IMR-90 (cell line): Measurements from ENCODE around the gene SRGAP3.

Source experiments
- CEBPB ChIP-seq: IDR thresholded peaks from 2 replicates; pipeline ENCODE4 v1.6.1; 2012; ENCODE audit warnings: low read depth, low read length, improper control_type of control experiment
- ELK1 ChIP-seq: fragments of 150-350 bp; IDR thresholded peaks from 2 replicates; pipeline ENCODE4 v1.6.1; 2016; ENCODE audit warnings: low read depth, mild to moderate bottlenecking, low read length, moderate library complexity, borderline replicate concordance
- FOS ChIP-seq: fragments of 150-350 bp; IDR thresholded peaks from 2 replicates; pipeline ENCODE4 v1.6.1; 2016; ENCODE audit warnings: low read depth, low read length
- MAFK ChIP-seq: IDR thresholded peaks from 2 replicates; pipeline ENCODE4 v1.6.1; 2012; ENCODE audit warnings: low read depth, low read length, improper control_type of control experiment
- MXI1 ChIP-seq: IDR thresholded peaks from 2 replicates; pipeline ENCODE4 v1.6.1; 2012; ENCODE audit warnings: low read depth, mild to moderate bottlenecking, low read length, moderate library complexity, borderline replicate concordance
- NFE2L2 ChIP-seq: fragments of 150-350 bp; IDR thresholded peaks from 2 replicates; pipeline ENCODE4 v1.6.1; 2016; ENCODE audit warnings: low read depth, mild to moderate bottlenecking, low read length
- POLR2A ChIP-seq: IDR thresholded peaks from 2 replicates; pipeline ENCODE4 v1.6.1; 2012; ENCODE audit warnings: mild to moderate bottlenecking, low read depth, low read length
- RAD21 ChIP-seq: IDR thresholded peaks from 2 replicates; pipeline ENCODE4 v1.6.1; 2012; ENCODE audit warnings: low read length, improper control_type of control experiment
- RCOR1 ChIP-seq: IDR thresholded peaks from 2 replicates; pipeline ENCODE4 v1.6.1; 2012; ENCODE audit warnings: mild to moderate bottlenecking, low read length, improper control_type of control experiment; ENCODE audit not compliant: insufficient replicate concordance
- RFX5 ChIP-seq: IDR thresholded peaks from 2 replicates; pipeline ENCODE4 v1.8.0; 2012; ENCODE audit warnings: low read depth, mild to moderate bottlenecking, low read length, moderate library complexity
- SMC3 ChIP-seq: fragments of 150-350 bp; IDR thresholded peaks from 2 replicates; pipeline ENCODE4 v1.6.1; 2016; ENCODE audit warnings: low read depth, mild to moderate bottlenecking, antibody characterized with exemption, low read length, moderate library complexity
- USF2 ChIP-seq: fragments of 150-350 bp; IDR thresholded peaks from 2 replicates; pipeline ENCODE4 v1.6.1; 2017; ENCODE audit warnings: mild to moderate bottlenecking, antibody characterized with exemption, low read length, low read depth
- TF ChIP-seq, protein P1 (sequence below): conservative IDR thresholded peaks from 2 replicates; pipeline ENCODE4 v1.5.1; 2012; ENCODE audit warnings: mild to moderate bottlenecking, low read depth, low read length, improper control_type of control experiment

GRCh38 chr3:9123840-9124239, 125.6 kb downstream of the SRGAP3 start:
- TF ChIP-seq CEBPB, result no peak
- TF ChIP-seq, protein P1, sequence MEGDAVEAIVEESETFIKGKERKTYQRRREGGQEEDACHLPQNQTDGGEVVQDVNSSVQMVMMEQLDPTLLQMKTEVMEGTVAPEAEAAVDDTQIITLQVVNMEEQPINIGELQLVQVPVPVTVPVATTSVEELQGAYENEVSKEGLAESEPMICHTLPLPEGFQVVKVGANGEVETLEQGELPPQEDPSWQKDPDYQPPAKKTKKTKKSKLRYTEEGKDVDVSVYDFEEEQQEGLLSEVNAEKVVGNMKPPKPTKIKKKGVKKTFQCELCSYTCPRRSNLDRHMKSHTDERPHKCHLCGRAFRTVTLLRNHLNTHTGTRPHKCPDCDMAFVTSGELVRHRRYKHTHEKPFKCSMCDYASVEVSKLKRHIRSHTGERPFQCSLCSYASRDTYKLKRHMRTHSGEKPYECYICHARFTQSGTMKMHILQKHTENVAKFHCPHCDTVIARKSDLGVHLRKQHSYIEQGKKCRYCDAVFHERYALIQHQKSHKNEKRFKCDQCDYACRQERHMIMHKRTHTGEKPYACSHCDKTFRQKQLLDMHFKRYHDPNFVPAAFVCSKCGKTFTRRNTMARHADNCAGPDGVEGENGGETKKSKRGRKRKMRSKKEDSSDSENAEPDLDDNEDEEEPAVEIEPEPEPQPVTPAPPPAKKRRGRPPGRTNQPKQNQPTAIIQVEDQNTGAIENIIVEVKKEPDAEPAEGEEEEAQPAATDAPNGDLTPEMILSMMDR, result no peak
- TF ChIP-seq POLR2A, result no peak
- no peak for TF ChIP-seq FOS
- no peak for TF ChIP-seq RAD21
- no peak for TF ChIP-seq USF2
- no peak for TF ChIP-seq RCOR1
- no peak for TF ChIP-seq MXI1
- TF ChIP-seq SMC3, result no peak
- TF ChIP-seq ELK1, result no peak
- no peak for TF ChIP-seq RFX5
- no peak for TF ChIP-seq MAFK
- no peak for TF ChIP-seq NFE2L2
